Cortex of kidney (tissue), 1 donor: ENCODE data around the gene FBN1.

Experiments used
- DNase-seq: peaks from one replicate; lab custom pipeline; 2025; lab: John Stamatoyannopoulos, UW

The FBN1 gene

GRCh38 chr15:48581219-48581618, 64.3 kb downstream of the FBN1 start:
- no peak for DNase-seq

DNA sequence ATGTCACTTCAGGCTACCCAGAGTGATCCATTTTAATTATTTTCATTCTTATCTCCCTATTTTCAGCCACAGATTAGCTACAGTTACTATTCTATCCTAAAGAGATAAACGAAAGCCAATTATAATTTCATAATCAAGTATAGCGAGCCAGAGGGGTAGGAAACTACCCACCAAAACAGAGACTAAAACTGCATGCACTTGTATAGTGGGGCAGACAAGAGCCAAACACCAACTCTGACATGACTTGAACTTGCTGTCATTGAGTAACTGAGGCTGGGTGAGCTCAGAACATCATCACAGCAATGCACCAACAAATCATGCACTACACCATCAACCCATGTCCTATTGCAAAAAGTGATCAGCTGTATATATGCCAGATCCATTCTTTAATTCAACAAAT, 64.8 kb downstream of the FBN1 start:
- no peak for DNase-seq

GRCh38 chr15:48579945-48580671, 65.4 kb downstream of the FBN1 start:
- DNase-seq = no peak

- no peak for DNase-seq
These were observed 66.5 kb downstream of the FBN1 start for GRCh38 chr15:48578965-48579364.

- DNase-seq = no peak
These were observed 68.0 kb downstream of the FBN1 start for GRCh38 chr15:48577469-48577868.

- no peak for DNase-seq
These were observed 71.3 kb downstream of the FBN1 start for GRCh38 chr15:48574187-48574586.

GRCh38 chr15:48573780-48574179, 71.7 kb downstream of the FBN1 start:
- no peak for DNase-seq

DNA sequence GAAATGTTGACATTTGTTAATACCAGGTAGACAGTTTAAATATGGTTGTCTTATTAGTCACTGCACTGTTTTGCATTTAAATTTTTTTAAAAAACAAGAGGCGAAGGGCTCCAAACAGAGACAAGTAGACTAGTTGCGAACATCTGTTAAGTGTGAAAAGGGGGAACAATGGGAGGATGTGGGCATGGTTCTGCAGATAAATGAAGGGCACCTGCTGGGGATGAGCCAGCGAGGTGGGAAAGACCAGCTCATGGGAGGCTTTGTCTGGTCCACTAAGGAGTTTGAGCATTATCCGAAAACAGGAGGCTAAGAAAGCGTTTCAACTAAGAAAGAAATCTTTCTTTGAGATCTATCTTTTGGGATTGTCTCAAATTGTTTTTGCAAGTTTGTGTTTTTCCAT, 72.7 kb downstream of the FBN1 start:
- no peak for DNase-seq

DNA sequence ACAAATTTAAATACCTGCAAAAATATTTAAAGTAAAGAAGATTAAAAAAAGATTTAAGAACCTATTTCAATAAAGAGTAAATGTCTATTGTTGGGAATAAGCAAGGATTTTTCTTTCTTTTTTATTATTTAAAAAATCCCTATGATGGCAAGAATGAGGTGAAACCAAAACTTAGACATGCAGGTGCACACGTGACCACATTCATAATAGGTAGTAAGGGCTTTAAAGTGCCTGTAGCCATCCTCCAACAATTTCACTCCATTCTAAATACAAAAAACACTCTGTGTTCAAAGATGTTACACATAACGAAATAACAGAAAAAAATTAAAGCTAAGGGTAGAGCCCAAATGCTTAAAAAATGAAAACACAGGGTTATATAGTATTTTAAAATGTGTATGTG, 74.0 kb downstream of the FBN1 start:
- DNase-seq = no peak

- DNase-seq = no peak
These were observed 74.7 kb downstream of the FBN1 start for GRCh38 chr15:48570822-48571221.

GRCh38 chr15:48569591-48570302, 75.8 kb downstream of the FBN1 start:
- DNase-seq = no peak

GRCh38 chr15:48566668-48567067, 78.8 kb downstream of the FBN1 start:
- no peak for DNase-seq

DNA sequence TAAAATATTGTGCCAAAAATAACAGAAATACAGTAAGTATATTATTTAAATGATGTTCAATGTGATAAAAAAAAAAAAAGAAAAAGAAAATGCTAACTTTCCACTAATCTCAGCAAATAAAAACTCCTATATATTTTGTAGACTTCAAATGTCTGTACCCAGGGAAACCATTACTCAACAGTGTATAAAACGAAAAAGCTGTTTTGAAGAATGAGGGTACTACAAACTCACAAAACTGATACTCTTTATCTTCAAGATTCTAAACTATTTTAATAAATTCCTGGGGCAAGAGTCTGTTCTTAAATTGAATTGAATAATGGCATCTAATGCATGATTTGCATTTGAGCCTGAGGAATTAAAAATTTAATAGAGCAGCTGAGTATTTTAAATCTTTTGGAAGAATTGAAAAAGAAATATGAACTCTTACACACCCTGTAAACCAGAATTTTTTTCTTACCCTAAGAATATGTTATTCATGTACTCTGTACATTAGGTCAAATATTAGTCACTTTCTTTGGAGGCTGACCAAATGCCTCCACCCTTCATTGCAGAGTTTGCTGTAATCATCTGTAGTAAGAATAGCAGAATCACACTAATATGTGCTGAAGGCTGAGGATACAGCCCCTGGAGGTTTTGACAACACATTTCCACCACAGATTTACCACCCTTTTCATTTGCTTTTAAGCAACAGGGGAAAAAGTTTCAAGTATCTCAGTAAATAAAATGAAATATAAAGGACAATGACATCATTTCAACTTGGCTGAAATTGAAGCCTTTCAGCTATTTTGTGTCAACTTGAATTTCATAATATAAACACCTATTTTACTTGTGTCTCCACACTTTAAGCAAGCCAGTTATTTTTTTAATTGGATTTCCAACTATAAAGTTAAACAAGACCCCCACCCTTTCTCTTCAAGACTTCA, 79.7 kb downstream of the FBN1 start:
- DNase-seq = no peak

DNA sequence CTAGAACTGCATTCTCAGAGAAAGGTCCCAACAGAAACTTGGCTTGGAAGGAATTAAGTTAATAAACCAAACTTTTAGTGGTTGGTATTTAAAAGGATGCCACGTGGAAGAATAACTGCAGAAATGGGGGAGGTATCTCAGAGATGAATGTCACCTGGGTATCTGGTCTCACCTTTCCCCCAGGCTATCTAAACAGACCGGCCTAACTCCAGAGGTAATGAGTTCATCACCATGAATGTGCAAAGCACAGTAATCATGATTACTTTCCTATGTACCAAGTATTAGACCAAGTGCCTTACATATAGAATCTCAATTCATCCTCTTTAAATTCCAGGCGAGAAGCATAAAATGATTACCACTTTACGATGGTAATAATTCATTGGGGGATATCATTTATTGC, 80.8 kb downstream of the FBN1 start:
- DNase-seq = no peak

- no peak for DNase-seq
These were observed 81.6 kb downstream of the FBN1 start for GRCh38 chr15:48563934-48564333.

GRCh38 chr15:48560321-48561051, 85.0 kb downstream of the FBN1 start:
- DNase-seq = no peak

DNA sequence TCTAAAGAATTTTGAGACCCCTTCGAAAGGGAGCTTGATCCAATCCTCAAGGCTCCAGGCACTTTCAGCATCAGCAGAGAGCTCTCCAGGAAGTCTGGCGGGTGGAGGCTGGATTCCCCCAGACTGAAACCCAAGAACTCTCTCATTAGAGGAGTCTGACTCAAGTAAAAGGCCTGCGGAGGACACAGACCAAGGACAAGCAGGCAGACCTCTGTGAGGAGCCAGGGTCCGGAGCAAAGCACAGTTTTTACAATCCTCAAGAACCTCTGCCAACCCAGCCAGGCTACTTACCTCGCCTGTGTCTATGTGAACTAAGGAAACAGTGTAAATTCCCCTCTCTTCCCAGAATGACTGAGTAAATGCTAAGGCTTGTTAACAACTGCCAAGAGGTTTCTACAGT, 86.2 kb downstream of the FBN1 start:
- DNase-seq = no peak

- no peak for DNase-seq
These were observed 87.3 kb downstream of the FBN1 start for GRCh38 chr15:48558226-48558625.

- no peak for DNase-seq
These were observed 88.2 kb downstream of the FBN1 start for GRCh38 chr15:48557335-48557734.

- no peak for DNase-seq
These were observed 89.2 kb downstream of the FBN1 start for GRCh38 chr15:48556159-48556897.

GRCh38 chr15:48555241-48555881, 90.1 kb downstream of the FBN1 start:
- DNase-seq = no peak
